OCI-LY3 (cell line): ENCODE data around the gene RPL12.

Experiments
- EZH2phosphoT487 ChIP-seq: fragments of 200-600 bp; shearing (Covaris generic); IDR thresholded peaks from 2 replicates; pipeline ENCODE4 v1.6.1; 2018; ENCODE audit warnings: antibody characterized with exemption, mixed run types, low read depth
- TF ChIP-seq, protein P1 (sequence below): fragments of 200-600, 300-600 bp; sonication (generic); IDR thresholded peaks from 2 replicates; pipeline ENCODE4 v1.5.1; 2014; ENCODE audit warnings: antibody characterized with exemption, low read length, low read depth

DNA sequence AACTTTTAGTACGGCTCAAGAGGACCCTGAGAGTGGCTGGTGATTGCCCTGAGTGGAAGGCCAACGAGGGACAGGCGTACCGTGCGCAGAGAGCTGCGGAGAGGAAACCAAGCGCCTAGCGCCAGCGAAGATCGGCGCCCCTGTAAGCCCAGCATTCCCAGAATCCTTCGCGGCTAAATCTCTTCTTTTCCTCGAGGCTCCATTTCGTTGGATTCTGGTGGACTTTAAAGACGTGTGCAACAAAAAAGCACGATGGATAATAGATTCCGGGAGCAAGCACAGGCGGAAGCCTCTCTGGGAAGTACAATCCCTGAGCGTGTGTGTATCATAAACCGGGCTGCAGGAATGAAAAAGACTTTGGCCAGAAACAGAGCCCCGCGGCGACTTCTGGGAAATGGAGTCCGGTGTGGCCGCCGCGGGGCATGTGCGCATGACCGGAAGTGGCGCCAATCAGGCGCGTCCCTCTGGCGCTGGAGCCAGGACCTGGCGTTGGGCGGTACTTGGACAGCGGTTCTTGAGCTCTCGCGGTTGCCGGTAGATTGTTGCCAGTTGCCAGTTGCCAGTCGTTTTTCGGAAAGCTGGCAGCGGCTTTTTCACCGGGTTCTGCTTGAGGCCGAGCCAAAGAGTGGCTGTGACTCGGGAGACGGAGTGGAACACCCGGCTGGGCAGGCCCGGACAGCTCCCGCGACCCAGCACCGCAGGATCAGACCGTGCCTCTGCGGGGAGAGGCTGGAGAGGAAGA lies 27.1 kb downstream of the RPL12 start, which contains the start of gene ZNF79:
- TF ChIP-seq, protein P1, sequence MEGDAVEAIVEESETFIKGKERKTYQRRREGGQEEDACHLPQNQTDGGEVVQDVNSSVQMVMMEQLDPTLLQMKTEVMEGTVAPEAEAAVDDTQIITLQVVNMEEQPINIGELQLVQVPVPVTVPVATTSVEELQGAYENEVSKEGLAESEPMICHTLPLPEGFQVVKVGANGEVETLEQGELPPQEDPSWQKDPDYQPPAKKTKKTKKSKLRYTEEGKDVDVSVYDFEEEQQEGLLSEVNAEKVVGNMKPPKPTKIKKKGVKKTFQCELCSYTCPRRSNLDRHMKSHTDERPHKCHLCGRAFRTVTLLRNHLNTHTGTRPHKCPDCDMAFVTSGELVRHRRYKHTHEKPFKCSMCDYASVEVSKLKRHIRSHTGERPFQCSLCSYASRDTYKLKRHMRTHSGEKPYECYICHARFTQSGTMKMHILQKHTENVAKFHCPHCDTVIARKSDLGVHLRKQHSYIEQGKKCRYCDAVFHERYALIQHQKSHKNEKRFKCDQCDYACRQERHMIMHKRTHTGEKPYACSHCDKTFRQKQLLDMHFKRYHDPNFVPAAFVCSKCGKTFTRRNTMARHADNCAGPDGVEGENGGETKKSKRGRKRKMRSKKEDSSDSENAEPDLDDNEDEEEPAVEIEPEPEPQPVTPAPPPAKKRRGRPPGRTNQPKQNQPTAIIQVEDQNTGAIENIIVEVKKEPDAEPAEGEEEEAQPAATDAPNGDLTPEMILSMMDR, result no peak
- no peak for TF ChIP-seq EZH2phosphoT487
